Measurements from ENCODE around the gene NFIC.

- TF ChIP-seq, protein P1, sequence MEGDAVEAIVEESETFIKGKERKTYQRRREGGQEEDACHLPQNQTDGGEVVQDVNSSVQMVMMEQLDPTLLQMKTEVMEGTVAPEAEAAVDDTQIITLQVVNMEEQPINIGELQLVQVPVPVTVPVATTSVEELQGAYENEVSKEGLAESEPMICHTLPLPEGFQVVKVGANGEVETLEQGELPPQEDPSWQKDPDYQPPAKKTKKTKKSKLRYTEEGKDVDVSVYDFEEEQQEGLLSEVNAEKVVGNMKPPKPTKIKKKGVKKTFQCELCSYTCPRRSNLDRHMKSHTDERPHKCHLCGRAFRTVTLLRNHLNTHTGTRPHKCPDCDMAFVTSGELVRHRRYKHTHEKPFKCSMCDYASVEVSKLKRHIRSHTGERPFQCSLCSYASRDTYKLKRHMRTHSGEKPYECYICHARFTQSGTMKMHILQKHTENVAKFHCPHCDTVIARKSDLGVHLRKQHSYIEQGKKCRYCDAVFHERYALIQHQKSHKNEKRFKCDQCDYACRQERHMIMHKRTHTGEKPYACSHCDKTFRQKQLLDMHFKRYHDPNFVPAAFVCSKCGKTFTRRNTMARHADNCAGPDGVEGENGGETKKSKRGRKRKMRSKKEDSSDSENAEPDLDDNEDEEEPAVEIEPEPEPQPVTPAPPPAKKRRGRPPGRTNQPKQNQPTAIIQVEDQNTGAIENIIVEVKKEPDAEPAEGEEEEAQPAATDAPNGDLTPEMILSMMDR (IDR thresholded peaks at IDR 0.05): no peak
- TF ChIP-seq EZH2 (IDR thresholded peaks at IDR 0.05): no peak
Observed at GRCh38 chr19:3433313-3433712, 66.9 kb downstream of the NFIC start.

Data from neural progenitor cell (in vitro differentiated cells).